HL-60 (cell line): ENCODE results near the gene RNF26. TPM values are rescaled to one million over a fixed set of nuclear protein-coding genes. Genes with fewer than 3 reads are reported as not detected.
"Not testable (repeated sequence)": the region's sequence is repeated elsewhere in the genome, so short reads cannot be mapped to it uniquely, and the experiment has no call there.

Experiments used
- DNase-seq, 2 experiments: peaks; one replicate each; pipeline ENCODE4 v3.0.0-alpha.2; 2010 to 2020; ENCODE audit warnings: low read depth in 1 of 2, low spot score in 1 of 2
- H3K27ac ChIP-seq: fragments of 250-450 bp; sonication (Bioruptor Pico); replicated peaks from 2 replicates; pipeline ENCODE4 v1.5.1; 2020; ENCODE audit warnings: mild to moderate bottlenecking, moderate library complexity
- H3K27me3 ChIP-seq: fragments of 250-450 bp; sonication (Bioruptor Pico); 2 replicates; pipeline ENCODE4 v1.5.1; 2021; ENCODE audit warnings: mild to moderate bottlenecking, moderate library complexity; ENCODE audit not compliant: insufficient read depth, poor library complexity, severe bottlenecking
- H3K4me3 ChIP-seq: replicated peaks from 2 replicates; pipeline ENCODE4 v1.5.1; 2011; ENCODE audit warnings: mild to moderate bottlenecking, control low read depth, low read length; ENCODE audit not compliant: insufficient read depth
- GABPA ChIP-seq: IDR thresholded peaks from 2 replicates; pipeline ENCODE4 v1.6.1; 2012; ENCODE audit warnings: low read depth
- POLR2AphosphoS5 ChIP-seq: IDR thresholded peaks from 2 replicates; pipeline ENCODE4 v1.6.1; 2012; ENCODE audit warnings: low read depth
- SPI1 ChIP-seq: IDR thresholded peaks from 2 replicates; pipeline ENCODE4 v1.6.1; 2012; ENCODE audit warnings: low read depth, mild to moderate bottlenecking, borderline replicate concordance
- microRNA-seq: library from miRNA; unstranded; fragments of <30 nt; microRNA quantifications from one replicate; pipeline ENCODE4, GENCODE V29; 2018
- TF ChIP-seq, protein P1 (sequence below): IDR thresholded peaks from one replicate; pipeline ENCODE4 v1.5.1; 2011; ENCODE audit warnings: low read length, control low read depth, inconsistent platforms; ENCODE audit not compliant: insufficient read depth
- TF ChIP-seq, protein P2 (sequence below): IDR thresholded peaks from 2 replicates; pipeline ENCODE4 v1.6.1; 2012; ENCODE audit warnings: low read depth; ENCODE audit not compliant: insufficient replicate concordance

Gene RNF26

DNA sequence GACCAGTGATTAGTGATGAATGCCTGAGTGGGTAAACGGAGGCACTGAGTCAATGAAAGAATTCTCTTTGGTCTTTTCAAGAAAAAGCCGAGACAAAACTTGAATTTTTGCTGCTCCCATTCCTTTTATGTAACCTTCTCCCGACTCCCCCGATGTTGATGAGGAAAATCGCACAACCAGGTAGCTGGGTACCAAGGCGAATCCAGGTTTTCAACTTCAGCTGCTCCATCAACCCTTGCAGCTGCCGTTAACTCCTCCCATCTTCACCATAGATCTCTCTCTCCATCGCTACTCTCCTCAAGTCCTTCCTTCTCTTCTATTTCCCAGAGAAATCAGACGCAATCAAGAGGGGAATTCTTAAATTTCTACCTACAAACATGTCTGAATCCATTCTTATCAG, 47.8 kb downstream of the RNF26 start:
- TF ChIP-seq SPI1, result no peak
- peak overlapping the region; percentile 53; the same call in 1 of the 2 replicates for H3K27ac ChIP-seq
- DNase-seq, result no peak
- H3K27me3 ChIP-seq, result no peaks in the 10 kb centered on the region
- peak overlapping the region; percentile 45 for H3K4me3 ChIP-seq

DNA sequence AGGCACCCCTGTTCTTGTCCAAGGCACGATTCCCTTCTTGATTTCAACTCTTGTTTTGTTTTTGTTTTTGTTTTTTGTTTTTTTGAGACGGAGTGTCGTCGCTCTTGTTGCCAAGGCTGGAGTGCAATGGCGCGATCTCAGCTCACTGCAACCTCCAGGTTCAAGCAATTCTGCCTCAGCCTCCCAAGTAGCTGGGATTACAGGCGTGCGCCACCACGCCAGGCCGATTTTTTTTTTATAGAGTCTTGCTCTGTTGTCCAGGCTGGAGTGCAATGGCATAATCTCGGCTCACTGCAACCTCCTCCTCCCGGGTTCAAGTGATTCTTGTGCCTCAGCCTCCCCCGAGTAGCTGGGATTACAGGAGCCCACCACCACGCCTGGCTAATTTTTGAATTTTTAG, 48.2 kb downstream of the RNF26 start:
- H3K4me3 ChIP-seq, H3K27ac ChIP-seq, DNase-seq, H3K27me3 ChIP-seq: not testable (repeated sequence)

DNA sequence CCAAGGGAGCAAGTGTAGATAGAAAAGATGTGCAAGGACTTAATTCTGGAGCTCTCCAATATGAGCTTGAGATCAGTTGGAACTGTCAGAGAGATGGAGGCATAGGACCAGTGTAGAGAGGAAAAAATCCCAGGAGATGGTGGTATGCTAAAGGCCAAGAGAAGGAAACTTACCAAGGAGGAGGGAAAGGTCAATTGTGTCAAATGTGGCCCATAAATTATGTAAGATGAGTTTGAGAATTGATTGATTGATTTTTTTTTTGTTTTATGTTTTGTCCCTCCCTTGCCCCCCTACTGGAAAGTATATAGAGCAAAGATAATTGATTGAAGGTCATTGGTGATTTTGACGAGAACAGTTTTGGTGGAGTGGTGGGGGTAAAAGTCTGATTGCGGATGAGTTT, 50.0 kb downstream of the RNF26 start:
- DNase-seq, result no peak
- TF ChIP-seq GABPA (no peak), POLR2AphosphoS5 (no peak), SPI1 (no peak)
- TF ChIP-seq, protein P1, sequence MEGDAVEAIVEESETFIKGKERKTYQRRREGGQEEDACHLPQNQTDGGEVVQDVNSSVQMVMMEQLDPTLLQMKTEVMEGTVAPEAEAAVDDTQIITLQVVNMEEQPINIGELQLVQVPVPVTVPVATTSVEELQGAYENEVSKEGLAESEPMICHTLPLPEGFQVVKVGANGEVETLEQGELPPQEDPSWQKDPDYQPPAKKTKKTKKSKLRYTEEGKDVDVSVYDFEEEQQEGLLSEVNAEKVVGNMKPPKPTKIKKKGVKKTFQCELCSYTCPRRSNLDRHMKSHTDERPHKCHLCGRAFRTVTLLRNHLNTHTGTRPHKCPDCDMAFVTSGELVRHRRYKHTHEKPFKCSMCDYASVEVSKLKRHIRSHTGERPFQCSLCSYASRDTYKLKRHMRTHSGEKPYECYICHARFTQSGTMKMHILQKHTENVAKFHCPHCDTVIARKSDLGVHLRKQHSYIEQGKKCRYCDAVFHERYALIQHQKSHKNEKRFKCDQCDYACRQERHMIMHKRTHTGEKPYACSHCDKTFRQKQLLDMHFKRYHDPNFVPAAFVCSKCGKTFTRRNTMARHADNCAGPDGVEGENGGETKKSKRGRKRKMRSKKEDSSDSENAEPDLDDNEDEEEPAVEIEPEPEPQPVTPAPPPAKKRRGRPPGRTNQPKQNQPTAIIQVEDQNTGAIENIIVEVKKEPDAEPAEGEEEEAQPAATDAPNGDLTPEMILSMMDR, result no peak
- TF ChIP-seq, protein P2, sequence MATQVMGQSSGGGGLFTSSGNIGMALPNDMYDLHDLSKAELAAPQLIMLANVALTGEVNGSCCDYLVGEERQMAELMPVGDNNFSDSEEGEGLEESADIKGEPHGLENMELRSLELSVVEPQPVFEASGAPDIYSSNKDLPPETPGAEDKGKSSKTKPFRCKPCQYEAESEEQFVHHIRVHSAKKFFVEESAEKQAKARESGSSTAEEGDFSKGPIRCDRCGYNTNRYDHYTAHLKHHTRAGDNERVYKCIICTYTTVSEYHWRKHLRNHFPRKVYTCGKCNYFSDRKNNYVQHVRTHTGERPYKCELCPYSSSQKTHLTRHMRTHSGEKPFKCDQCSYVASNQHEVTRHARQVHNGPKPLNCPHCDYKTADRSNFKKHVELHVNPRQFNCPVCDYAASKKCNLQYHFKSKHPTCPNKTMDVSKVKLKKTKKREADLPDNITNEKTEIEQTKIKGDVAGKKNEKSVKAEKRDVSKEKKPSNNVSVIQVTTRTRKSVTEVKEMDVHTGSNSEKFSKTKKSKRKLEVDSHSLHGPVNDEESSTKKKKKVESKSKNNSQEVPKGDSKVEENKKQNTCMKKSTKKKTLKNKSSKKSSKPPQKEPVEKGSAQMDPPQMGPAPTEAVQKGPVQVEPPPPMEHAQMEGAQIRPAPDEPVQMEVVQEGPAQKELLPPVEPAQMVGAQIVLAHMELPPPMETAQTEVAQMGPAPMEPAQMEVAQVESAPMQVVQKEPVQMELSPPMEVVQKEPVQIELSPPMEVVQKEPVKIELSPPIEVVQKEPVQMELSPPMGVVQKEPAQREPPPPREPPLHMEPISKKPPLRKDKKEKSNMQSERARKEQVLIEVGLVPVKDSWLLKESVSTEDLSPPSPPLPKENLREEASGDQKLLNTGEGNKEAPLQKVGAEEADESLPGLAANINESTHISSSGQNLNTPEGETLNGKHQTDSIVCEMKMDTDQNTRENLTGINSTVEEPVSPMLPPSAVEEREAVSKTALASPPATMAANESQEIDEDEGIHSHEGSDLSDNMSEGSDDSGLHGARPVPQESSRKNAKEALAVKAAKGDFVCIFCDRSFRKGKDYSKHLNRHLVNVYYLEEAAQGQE, result no peak
- no peaks in the 10 kb centered on the region for H3K27me3 ChIP-seq
- H3K27ac ChIP-seq, result no peak overlapping the region
- no peak overlapping the region for H3K4me3 ChIP-seq

Small RNA genes lying within 50 kb of the gene (microRNA-seq; reads per million reads assigned to microRNA genes)
- not detected for gene MIR6756
